Thoracic aorta (tissue), 2 donors: ENCODE measurements around the gene SFSWAP. TPM values are rescaled to one million over a fixed set of nuclear protein-coding genes. Genes with fewer than 3 reads are reported as not detected.

ENCODE experiments used
- ATAC-seq: fragments of 150-250 bp; one replicate; pipeline ENCODE4 v1.8.0; 2017; ENCODE audit warnings: low read depth; ENCODE audit not compliant: insufficient number of reproducible peaks, low FRiP score
- DNase-seq: peaks from one replicate; pipeline ENCODE4 v3.0.0-alpha.2; 2020; ENCODE audit warnings: low spot score
- H3K27ac ChIP-seq, 2 donors: fragments of 200-600 bp; sonication (generic); 1 replicate in 1 of 2; 2 replicates in 1 of 2; pipeline ENCODE4 v1.5.1; 2016; ENCODE audit warnings: mild to moderate bottlenecking in 2 of 2, moderate library complexity in 2 of 2
- H3K27me3 ChIP-seq: fragments of 200-600 bp; sonication (generic); replicated peaks from 2 replicates; pipeline ENCODE4 v1.6.0; 2016; ENCODE audit warnings: mild to moderate bottlenecking; ENCODE audit not compliant: insufficient read depth
- H3K36me3 ChIP-seq: fragments of 200-600 bp; sonication (generic); one replicate; pipeline ENCODE4 v1.5.1; 2016
- H3K4me1 ChIP-seq, 2 donors: fragments of 200-600 bp; sonication (generic); 1 replicate in 1 of 2; 2 replicates in 1 of 2; pipeline versions ENCODE4 v1.5.1 to v1.6.0; 2016; ENCODE audit warnings: low read depth in 2 of 2, mild to moderate bottlenecking in 1 of 2; ENCODE audit not compliant: control insufficient read depth in 1 of 2
- H3K4me3 ChIP-seq: fragments of 200-600 bp; sonication (generic); 2 replicates; pipeline ENCODE4 v1.5.1; 2016; ENCODE audit warnings: mild to moderate bottlenecking
- H3K9me3 ChIP-seq: fragments of 200-600 bp; sonication (generic); 2 replicates; pipeline ENCODE4 v1.5.1; 2016
- CTCF ChIP-seq: fragments of 200-600 bp; sonication (generic); IDR thresholded peaks from one replicate; pipeline ENCODE4 v1.5.1; 2019; ENCODE audit warnings: antibody characterized with exemption
- total RNA-seq, 2 donors: library from RNA; depleted of rRNA; stranded (reverse); fragments of >200 nt; gene quantifications; one replicate each; pipeline versions ENCODE4 v1.1.0 to v1.2.3, GENCODE V29; 2016

SFSWAP gene
- total RNA-seq, 2 donors from 2014 or later: 27.9 to 63.2 TPM

DNA sequence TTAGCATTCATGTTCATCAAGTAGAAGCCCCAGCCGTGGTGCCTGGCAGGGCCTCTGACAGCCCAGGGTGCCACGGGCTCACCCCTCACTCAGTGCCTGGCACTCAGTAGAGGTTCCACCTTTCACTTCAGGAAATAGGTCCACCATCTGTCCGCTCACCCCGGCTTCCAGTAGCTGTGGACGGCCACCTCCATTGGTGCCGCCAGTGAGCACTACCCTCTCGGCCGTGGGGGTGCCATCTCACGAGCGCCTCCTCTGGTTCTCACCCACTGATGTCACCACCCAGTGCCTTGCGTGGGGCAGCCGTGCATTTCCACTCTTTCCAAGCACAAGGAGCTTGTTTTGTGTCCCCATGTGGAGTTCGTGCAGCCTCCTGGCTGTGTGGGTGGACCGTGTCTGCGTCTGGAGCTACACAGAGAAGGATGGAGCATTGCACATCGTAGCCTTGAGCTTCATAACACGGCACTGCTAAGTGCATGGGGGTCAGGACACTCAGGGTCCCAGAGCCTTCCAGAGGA, 76.3 kb downstream of the SFSWAP start:
- Histone ChIP-seq H3K27me3 (no peaks in the 10 kb centered on the region), H3K4me3 (no peak overlapping the region), H3K27ac (no peak overlapping the region), H3K36me3 (peaks cover 30% of the 10 kb centered on the region), H3K9me3 (no peaks in the 10 kb centered on the region), H3K4me1 (peaks cover 0 to 4% of the 10 kb centered on the region in 2 donors)
- ATAC-seq: no peak
- no peak for TF ChIP-seq CTCF
- no peak for DNase-seq

GRCh38 chr12:131788070-131788469, 77.2 kb downstream of the SFSWAP start:
- Histone ChIP-seq H3K9me3 (no peaks in the 10 kb centered on the region), H3K4me3 (no peak overlapping the region), H3K27me3 (no peaks in the 10 kb centered on the region), H3K36me3 (peaks cover 35% of the 10 kb centered on the region), H3K27ac (no peak overlapping the region), H3K4me1 (peaks cover 0 to 3% of the 10 kb centered on the region in 2 donors)
- ATAC-seq (no peak), DNase-seq (no peak)
- no peak for TF ChIP-seq CTCF

GRCh38 chr12:131789638-131790037, 78.7 kb downstream of the SFSWAP start:
- no peak for DNase-seq
- no peaks in the 10 kb centered on the region for H3K4me1 ChIP-seq
- no peak for ATAC-seq
- H3K9me3 ChIP-seq: no peaks in the 10 kb centered on the region
- H3K4me3 ChIP-seq: no peak overlapping the region
- H3K27me3 ChIP-seq: no peaks in the 10 kb centered on the region
- peaks cover 51% of the 10 kb centered on the region for H3K36me3 ChIP-seq
- TF ChIP-seq CTCF: no peak
- H3K27ac ChIP-seq: no peak overlapping the region

- H3K27ac ChIP-seq: no peak overlapping the region
- peaks cover 59% of the 10 kb centered on the region for H3K36me3 ChIP-seq
- DNase-seq (no peak), ATAC-seq (no peak)
- no peaks in the 10 kb centered on the region for H3K4me1 ChIP-seq
- H3K27me3 ChIP-seq: no peaks in the 10 kb centered on the region
- no peaks in the 10 kb centered on the region for H3K9me3 ChIP-seq
- H3K4me3 ChIP-seq: no peak overlapping the region
- TF ChIP-seq CTCF: no peak
Observed at GRCh38 chr12:131793243-131794022, 82.5 kb downstream of the SFSWAP start.

- TF ChIP-seq CTCF: no peak
- ATAC-seq: no peak
Observed at GRCh38 chr12:131794061-131794460, 83.2 kb downstream of the SFSWAP start.

More at GRCh38 chr12:131794061-131794460, 83.2 kb downstream of the SFSWAP start:
- H3K27ac ChIP-seq: no peak overlapping the region
- no peaks in the 10 kb centered on the region for H3K4me1 ChIP-seq
- peaks cover 62% of the 10 kb centered on the region for H3K36me3 ChIP-seq
- no peaks in the 10 kb centered on the region for H3K9me3 ChIP-seq
- no peak overlapping the region for H3K4me3 ChIP-seq
- H3K27me3 ChIP-seq: no peaks in the 10 kb centered on the region
- no peak for DNase-seq
